Lower leg skin (tissue), 3 donors: ENCODE measurements around the gene SHPK.

Experiments
- POLR2A ChIP-seq, 2 donors: fragments of 450-650 bp; IDR thresholded peaks; one replicate each; pipeline ENCODE4 v1.6.1; 2016 to 2017; ENCODE audit warnings: antibody characterized with exemption in 2 of 2, mild to moderate bottlenecking in 1 of 2, moderate library complexity in 1 of 2
- TF ChIP-seq, protein P1 (sequence below), 3 donors: fragments of 450-650 bp; IDR thresholded peaks; one replicate each; pipeline ENCODE4 v1.5.1; 2016; ENCODE audit warnings: antibody characterized with exemption in 3 of 3, mild to moderate bottlenecking in 3 of 3, moderate library complexity in 2 of 3

GRCh38 chr17:3596804-3597464, 39.1 kb downstream of the SHPK start:
- TF ChIP-seq, protein P1, sequence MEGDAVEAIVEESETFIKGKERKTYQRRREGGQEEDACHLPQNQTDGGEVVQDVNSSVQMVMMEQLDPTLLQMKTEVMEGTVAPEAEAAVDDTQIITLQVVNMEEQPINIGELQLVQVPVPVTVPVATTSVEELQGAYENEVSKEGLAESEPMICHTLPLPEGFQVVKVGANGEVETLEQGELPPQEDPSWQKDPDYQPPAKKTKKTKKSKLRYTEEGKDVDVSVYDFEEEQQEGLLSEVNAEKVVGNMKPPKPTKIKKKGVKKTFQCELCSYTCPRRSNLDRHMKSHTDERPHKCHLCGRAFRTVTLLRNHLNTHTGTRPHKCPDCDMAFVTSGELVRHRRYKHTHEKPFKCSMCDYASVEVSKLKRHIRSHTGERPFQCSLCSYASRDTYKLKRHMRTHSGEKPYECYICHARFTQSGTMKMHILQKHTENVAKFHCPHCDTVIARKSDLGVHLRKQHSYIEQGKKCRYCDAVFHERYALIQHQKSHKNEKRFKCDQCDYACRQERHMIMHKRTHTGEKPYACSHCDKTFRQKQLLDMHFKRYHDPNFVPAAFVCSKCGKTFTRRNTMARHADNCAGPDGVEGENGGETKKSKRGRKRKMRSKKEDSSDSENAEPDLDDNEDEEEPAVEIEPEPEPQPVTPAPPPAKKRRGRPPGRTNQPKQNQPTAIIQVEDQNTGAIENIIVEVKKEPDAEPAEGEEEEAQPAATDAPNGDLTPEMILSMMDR (IDR thresholded peaks at IDR 0.05) = no peak
- no peak for TF ChIP-seq POLR2A (IDR thresholded peaks at IDR 0.05)
